ENCODE results near the gene APBB2.

GRCh38 chr4:40910706-40911105 lies 303.6 kb downstream of the APBB2 start:
- TF ChIP-seq CTCF (IDR thresholded peaks at IDR 0.05) (no peak), POLR2A (IDR thresholded peaks at IDR 0.05) (no peak), EP300 (IDR thresholded peaks at IDR 0.05) (no peak)
